Loucy (cell line): ENCODE data around the gene AP1M1.

Experiments used
- CTCF ChIP-seq: fragments of 200-600 bp; sonication (generic); conservative IDR thresholded peaks from 2 replicates; pipeline ENCODE4 v1.5.1; 2014; ENCODE audit warnings: mild to moderate bottlenecking, antibody characterized with exemption, low read length
- EZH2phosphoT487 ChIP-seq: fragments of 200-600 bp; IDR thresholded peaks from 2 replicates; pipeline ENCODE4 v1.6.1; 2018; ENCODE audit warnings: antibody characterized with exemption, mild to moderate bottlenecking, moderate library complexity, borderline replicate concordance

GRCh38 chr19:16283210-16284061, 85.7 kb downstream of the AP1M1 start:
- TF ChIP-seq CTCF (no peak), EZH2phosphoT487 (no peak)
